Activated CD4-positive, alpha-beta T cell treated with anti-CD3 and anti-CD28 coated beads, Interleukin-10, Interleukin-2, amounts not matched to agents 100 ng/mL and 50 ng/mL, durations not matched to agents 16 hours and 8 hours (primary cell): ENCODE measurements around the gene SEC24D.

Experiments used
- DNase-seq: peaks from one replicate; pipeline ENCODE4 v3.0.0-alpha.2; 2020

SEC24D gene

DNA sequence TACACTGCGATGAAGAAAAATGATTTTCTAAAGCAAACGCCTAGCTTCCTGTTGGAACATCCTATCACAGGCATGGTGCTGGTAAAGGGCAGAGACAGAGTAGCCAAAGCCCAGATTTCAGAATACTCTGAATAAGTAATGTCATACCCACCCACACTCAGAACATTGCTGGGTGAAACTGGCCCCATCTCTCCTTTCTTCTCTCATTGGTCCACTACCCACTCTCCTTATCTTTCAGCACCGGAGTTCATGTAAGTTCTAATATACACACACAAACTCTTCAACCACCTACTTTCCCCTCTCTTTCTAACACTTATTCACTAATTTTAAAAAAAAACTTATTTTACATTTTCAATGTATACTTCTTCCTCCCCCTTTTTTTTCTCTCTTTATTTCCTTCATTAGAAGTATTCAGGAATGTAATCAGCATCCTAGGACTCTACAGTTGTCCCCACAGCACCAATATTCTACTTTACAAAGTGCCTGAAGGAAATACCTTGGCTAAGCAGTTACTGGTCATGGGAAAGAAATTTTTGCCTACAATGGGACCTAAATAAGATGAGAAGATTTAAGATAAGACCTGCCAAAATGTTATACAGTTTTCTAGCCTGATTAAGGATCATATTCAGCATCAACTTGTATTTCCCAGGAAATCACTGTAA, 63.0 kb downstream of the SEC24D start:
- no peak for DNase-seq

DNA sequence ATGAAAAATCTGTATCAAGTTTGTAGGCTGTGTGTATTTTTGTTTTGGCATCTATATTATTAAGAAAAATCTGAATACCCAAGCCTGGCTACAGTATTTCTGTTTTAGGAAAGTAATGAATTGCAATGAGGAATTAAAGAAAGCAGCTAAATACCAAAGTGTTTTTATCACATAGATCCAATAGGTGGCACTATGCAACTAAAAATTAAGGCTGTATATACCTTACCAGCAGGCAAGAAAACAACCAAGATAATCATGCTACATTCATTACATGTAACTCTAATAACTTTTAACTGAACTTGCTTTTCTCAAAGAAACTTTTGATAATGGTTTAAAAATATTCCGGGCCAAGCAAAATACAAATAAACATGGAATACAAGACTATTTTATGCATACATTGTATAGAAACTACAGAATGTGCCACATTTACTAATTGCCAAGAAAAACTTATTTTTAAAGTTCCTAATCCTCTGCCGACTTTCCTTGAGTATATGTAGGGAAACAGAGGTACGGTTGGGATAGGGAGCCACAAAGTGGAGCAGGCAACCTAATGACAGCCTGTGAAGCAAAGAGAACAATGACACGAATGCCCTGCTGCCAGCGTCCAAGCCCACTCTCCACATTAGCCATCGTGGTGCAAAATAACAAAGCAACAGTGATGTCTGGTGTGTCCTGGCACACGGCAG, 63.7 kb downstream of the SEC24D start:
- DNase-seq: peak; percentile 45

DNA sequence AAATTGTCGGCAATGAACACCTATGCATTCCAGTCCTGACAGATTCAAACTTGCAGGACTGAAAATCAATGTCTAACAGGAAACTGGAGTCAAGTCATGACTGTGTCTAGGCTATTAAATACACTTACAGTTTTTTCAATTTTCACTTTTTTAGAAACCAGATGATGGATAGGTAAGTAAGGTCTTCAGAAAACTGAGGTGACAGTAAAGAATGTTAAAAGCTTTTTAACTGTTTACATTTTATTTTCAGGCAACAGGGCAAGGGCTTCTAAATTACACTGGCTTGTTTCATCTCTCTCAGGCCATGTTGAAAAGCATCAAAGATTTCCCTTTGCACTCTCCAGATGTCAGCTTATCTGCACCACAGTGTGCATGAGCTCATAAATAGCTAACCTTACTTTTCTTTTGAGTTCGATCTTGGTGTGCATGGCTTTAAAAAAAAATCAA, 65.2 kb downstream of the SEC24D start:
- no peak for DNase-seq

DNA sequence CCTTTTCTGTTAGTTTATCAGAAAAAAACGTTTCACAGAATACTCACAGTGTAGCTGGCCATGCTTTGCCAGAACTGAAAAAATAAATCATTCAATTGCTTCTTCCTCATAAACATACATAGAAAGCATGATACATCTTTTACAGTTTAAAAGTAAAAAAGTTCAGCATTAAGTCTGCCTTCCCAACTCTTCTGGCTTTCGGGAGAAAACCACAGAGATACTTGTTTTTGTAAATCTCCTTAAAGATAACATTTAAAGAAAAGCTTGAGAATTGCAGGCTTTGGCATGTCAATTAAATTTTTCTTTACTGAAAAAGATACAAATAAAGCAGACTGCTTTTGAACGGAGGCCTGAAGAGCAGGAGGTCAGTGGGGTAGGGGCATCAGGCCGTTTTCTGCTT, 66.8 kb downstream of the SEC24D start:
- DNase-seq: no peak

DNA sequence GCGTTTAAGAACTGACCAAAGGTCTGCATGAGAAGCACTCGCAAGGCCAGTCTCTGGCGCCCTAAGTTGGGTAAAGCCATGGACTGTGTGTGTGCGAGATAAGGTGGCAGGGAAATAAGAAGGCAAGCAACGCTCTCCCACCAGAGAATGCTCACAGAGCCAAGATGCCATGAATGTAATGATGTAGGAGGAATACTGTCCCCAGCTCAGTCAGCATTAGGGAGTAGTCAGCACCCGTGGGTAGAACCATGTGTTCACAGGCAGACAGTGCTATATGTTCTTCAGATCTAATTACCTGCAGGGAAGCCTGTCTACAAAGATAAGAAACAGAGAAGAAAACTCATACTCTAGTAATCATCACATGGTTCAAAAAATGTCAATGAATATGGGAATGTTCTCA, 68.8 kb downstream of the SEC24D start:
- no peak for DNase-seq

DNA sequence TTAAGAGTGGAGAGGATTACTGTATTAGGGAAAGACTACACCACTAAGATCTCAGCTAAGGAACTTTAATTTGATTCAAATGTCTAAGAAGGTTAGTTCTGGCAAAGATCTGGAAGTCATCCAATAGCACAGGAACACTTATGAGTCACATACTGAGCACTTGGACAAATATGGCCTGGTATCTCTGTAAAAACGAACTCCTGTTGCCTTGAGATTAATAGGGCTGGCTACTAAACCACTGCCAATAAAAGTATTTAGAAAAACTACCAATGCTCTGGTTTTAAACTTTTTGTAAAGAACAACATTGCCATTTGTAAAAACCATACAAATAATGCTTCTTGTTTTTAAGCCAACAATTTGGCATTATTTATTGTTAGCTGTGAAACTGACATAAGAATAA, 70.5 kb downstream of the SEC24D start:
- no peak for DNase-seq

DNA sequence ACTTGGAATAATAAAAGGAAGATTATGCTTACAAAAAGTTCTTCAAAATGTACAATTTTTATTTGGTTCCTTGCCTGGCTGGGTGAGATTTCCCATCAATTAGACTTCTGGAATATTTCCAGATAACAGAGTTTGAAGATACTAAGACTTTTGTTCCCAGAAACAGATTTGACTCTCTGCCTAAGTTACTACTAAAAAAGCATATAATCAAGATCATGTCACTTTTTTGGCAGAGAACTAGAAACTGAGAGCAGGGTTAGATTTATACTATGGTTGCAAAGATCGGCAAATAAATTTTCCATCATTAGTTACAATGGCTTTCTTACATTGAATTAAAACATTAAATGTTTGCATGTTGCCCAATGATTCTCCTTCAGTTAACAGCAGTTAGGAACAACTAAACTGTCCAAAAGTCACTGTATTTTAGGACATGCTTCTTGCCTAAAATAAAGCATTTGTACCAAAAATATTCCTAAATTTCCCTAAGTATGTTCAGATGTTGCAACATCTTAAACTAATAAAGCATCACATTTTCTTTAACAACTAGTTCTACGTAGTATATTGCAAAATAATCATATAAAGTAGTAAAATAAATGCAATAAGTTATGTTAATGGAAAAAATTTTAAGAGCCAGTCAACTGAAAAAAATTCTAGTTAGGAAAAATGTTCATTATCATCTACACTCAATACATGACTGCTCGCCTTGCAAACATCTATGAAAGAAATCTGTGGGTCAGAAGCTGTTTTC, 73.0 kb downstream of the SEC24D start:
- DNase-seq: no peak

DNA sequence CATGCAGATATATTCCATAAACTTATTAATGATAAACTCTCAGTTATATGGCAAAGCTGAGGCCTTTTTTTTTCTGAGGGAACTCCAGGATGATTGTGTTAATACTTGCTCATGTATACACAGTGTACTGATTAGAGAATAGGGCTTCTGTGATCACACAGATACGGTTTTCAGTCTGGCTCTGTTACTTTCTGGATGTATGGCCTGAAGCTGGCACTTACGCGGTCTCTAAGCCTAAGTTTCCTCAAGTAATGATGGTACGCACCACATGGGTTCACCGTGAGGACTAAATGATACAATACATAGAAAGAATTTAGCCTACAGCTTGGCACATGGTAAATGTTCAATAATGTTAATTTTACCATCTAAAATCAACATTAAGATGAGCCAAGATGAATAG, 73.8 kb downstream of the SEC24D start:
- DNase-seq: no peak

DNA sequence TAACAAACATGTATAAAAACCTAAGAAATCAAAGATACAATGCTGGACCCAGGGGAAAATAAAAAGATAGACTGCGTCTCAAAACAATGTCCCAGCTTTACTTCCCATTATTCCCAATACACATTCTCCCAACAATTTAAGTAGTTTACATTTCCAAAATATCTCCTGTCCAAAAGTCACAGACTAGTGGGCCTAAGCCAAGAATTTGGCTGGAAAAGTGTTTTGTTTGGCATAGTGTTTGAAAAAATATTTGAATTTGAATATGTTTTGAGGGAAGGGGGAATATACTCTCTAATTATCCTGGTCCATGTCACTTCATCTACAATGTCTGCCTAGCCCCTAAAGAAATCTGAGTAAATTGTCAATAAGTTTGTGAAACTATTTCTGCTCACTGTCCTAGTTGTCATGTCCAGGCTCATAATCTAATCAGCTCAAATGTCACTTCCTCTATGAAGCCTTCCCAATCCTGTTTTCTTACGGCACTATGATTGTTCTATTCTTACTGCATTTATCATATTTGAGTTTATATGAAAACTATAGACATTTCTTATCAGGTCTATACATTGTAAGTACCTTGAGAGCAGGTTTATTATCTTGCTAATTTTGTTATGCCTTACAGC, 74.4 kb downstream of the SEC24D start:
- no peak for DNase-seq

DNA sequence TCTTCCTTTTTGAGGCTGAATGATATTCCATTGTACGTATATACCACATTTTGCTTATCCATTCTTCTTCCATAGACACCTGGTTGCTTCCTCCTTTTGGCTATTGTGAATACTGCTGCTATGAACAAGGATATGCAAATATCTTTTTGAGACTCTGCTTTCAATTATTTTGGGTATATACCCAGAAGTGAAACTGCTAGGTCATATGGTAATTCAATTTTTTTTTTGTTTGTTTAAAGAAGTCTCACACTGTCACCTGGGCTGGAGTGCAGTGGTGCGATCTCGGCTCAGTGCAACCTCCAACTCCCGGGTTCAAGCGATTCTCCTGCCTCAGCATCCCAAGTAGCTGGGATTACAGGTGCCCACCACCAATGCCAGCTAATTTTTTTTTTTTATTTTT, 75.4 kb downstream of the SEC24D start:
- DNase-seq: no peak

DNA sequence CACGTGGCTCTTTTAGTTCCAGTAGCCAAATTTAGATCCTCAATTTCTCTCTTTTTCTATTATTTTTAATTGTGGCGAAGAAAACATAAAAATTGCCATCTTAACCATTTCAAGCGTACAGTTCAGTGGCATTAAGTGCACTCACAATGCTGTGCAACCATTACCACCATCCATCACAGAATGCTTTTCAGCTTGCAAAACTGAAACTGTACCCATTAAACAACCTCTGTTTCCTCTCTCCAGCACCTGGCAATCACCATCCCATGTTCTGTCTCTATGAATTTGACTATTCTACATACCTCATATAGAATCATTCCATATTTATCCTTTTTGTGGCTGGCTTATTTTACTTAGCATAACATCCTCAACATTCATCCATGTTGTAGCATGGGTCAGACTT, 75.8 kb downstream of the SEC24D start:
- no peak for DNase-seq

DNA sequence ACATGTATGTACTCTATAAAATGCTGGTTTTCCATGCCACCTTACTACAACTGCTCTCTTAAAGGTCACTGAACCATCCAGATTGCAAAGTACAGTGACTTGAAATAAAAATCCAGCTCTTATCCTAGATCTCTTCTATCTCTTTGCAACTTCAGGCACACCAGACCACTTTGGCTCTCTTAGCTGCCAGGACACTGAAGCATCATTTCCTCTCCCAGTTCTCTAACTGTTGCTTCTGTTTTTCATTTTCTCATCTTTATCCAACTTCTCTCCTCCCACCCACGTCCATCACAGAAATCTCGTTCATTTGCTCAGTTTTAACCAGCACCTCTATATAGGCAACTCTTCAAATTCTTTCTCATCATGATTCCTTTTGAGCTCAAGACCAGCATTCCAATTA, 76.4 kb downstream of the SEC24D start:
- DNase-seq: no peak

DNA sequence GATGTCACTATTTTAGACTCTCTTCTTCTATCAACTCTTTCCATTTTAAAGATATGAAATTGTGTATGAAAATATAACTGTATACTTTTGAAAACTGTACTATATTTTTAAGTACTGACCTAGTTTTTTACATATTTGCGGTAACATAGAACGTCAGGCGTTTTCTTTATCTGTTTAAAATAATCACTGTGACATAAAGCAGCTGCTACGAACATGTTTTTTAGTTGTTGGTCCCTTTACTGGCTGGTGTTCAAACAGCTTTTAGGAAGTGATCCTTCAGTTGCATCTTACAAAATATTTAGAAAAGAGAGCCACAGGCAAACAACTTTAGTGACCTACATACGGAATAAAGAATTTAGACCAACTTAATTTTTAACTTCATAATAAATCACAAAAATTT, 77.6 kb downstream of the SEC24D start:
- DNase-seq: no peak

DNA sequence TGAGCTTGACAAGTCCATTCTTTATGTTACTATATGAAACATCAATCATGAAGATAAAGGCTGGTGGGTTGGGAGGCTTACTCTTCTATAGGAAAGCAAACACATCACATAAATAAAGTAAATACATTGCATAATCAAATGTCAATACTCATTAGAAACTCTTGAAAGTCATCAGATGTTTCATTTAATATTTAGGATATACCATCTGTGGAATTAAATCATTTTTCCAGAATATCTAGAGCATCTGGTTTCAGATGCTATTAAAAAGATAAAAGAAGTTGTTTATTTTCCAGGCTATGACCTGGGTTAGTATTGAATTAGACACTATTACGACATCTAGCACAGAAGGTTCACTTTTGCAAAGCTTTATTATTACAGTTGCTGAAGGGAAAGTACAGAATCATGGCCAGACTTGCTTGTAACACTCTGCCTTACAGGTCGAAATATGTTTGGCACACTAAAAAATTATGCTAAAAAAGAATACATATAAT, 78.1 kb downstream of the SEC24D start:
- DNase-seq: no peak

DNA sequence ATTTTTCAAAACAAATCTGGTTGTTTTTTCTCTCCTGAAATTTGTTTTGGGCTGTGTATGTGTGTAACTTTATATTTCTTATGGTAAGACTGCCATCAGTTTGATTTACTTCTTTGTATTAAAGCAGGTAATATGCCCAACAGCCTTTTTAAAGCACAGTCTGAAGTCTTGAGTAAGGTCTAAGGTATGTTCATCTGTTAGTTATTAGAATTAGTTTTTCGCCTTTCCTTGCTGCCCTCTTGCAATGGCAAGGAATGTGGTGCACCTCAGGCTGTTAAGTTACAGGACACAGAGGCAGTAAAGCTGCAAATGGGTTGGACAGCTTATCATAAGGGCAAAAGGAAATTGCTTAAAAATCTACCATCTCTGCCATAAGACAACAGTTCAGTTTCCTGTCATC, 79.0 kb downstream of the SEC24D start:
- DNase-seq: no peak

DNA sequence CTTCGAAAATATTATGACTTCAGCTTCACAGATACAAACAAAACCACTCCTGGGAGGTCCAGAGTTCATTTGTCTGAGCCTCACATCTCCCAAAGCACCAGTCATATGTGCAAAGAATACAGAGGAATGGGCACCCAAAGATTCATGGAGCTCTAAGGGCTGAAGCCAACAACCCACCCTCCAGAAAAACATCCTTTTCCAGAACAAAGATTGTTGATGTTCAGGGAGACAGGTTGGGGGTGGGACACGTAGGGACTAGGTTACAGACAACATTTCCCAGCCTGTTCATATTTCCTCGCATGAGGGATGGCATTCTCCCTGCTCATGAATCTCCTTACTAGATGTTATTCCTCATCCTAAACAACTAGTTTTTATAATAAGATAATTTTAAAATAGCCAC, 79.5 kb downstream of the SEC24D start:
- no peak for DNase-seq

DNA sequence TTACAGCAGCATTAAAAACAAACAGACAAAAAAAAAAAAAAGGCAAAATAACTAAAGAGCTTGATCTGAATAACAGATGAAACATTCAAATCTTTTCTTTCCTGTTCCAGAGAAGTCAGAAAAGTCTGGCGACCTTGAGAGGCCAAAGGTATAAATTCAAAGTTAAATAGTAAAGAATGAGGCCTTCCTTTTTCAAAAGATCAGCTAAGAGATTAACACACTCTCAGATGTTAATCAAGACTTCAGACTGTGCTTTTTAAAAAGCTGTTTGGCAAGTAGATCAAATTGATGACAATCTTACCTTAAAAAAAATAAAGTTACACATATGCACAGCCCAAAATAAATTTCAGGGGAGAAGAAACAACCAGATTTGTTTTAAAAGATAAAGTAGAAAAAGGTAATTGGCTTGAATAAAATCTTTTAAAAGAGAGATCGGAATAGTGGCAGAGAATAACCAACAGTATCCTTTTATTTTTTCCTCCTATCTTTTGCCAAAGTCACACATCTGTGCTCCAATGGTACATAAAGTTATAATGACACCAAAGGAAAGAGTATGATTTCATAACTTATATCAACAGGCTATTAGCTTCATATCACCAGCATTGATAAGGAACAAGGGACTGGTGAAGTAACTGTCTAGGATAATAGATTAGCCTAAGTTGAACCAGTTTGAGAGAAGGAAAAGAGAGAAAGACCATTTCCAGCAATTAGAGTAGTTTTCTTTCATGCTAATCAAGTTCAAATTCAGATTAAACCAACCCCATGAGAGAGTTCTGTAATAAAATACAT, 80.3 kb downstream of the SEC24D start:
- DNase-seq: no peak

DNA sequence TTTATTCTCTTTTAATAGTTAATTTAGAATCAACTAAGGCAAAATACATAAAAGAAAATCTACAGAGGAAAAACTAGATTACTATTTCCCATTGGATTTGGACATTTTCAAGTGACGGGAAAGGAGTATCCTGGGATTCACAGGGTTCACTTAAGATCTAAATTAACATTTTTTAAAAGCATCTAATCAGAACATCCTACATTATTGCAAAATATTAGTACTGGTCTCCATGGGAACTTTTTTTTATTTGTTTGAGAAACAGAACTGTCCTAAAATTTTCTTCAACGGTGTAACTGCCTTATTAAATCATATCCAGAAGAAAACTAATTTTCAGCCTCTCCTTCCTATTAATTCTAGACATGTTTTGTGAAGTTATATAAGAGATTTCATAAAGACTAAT, 81.0 kb downstream of the SEC24D start:
- no peak for DNase-seq

DNA sequence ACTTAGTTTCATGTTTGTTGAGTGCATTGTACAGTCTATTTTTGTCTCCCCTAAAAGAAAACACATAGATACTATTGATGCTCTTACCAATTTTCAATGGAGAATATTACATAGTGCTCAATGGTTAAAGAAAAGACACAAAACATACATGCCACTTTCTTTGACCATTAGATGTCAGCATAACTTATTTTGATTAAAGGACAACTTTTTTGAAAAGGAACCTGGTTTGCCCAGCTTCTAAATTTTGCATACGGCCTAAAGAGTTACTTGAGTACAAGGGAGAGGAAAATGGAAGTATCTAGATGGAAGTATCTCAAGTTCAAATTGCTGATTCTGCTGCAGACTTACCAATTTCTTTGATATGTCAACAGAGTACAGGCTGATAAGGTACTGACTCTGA, 82.2 kb downstream of the SEC24D start:
- DNase-seq: no peak

DNA sequence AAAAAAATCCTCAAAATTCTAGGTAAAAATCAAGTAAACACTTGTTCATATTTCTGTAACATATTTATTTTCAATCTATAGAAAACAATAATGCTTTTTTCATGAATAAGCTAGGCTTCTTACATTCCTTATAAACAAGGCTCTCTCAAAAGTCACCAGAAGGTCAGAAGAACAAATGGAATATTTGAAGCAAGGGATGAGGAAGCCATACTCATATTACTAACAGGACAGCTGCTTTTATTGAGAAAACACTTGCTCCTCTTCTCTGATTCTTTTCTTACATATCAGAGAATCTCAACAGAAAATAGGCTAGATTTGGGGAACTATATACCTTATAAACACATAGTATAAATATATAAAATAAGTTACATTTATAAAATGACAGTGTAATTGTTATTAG, 82.8 kb downstream of the SEC24D start:
- no peak for DNase-seq

DNA sequence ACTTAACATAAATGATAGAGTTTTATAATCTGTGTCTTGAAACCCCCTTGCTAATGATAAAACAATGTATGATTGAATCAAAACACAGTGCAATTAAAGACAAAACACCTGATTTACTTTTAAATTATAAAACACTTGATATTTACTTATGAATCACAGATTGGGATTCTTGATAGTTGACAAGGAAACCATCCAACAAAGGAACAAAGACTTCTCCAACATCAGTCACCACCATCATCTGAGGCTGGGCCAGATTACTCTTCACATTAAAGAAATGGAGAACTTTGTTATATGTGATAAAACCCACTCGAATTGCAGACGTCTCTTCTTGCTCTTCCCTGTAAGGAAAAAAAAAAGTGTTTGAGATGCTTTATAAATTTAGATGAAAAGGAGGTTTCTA, 83.4 kb downstream of the SEC24D start:
- no peak for DNase-seq

DNA sequence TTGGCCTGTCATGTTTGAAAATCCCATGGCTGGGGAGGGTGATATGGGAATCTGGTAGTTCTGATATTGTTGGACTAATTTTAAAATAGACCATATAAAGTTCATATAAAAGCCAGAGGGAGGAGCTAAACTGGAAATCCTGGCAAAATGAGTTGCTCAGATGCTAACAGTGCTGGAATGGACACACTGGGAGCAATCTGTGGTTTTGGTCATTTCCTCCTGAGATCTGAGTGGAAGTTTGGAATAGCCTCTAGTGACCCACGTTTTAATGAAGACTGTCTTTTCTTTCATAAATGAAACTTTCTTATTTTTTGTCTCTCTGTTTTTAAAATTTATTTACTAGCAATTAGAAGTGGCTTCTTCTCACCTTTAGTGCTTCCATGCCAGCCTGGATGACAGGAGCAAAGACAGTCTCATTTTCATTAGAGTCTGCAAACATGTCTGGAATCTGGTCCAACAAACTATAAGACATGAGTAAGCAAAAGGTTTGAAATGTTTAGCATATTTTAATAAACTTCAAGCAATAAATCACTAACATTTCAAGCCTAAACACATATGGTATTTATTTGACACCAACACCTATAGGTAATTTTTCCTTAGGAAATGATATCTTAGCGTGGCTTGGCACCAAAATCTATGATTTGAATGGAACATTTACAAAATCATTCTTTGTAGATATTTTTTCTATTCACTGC, 84.2 kb downstream of the SEC24D start:
- no peak for DNase-seq
